ENCODE results near the gene XPC.
"Not testable (repeated sequence)": the region's sequence is repeated elsewhere in the genome, so short reads cannot be mapped to it uniquely, and the experiment has no call there.

XPC gene

GRCh38 chr3:14178247-14179113, at the start of gene XPC, which contains the start of gene LSM3:
Gene XPC (minus strand): TSS chr3:14178601. CDS start chr3:14178568, 33 bp downstream.
Gene LSM3 (plus strand): TSS chr3:14178817. CDS start chr3:14178861, 44 bp downstream.
- DNase-seq (ENCODE audit: low read depth in 1 of 2, low spot score in 1 of 2) = peak; percentile 95

DNA sequence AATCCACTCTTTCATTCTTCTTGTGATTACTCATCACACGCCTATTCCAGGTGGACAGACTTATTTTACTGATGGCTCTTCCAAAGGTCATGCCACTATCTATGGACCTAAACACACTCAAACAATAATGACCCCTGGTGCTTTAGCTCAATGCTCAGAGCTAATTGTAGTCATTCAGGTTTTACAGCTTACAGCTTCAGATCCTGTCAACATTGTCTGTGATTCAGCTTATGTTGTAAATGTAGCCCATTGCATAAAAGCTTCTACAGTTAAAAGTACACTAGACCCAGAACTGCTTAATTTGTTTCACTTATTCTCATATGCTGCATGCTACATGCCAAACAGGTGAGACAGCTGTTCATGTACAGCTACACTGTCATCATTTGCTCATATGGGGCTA, 49.5 kb upstream of the XPC start:
- DNase-seq (ENCODE audit: low read depth in 1 of 2, low spot score in 1 of 2) = no peak

- not testable (repeated sequence) for DNase-seq (ENCODE audit: low read depth in 1 of 2, low spot score in 1 of 2)
Measured at GRCh38 chr3:14226351-14226750, 48.0 kb upstream of the XPC start.

- no peak for DNase-seq (ENCODE audit: low read depth in 1 of 2, low spot score in 1 of 2)
Measured at GRCh38 chr3:14225421-14225820, 47.0 kb upstream of the XPC start.

- no peak for DNase-seq (ENCODE audit: low read depth in 1 of 2, low spot score in 1 of 2)
Measured at GRCh38 chr3:14224895-14225294, 46.5 kb upstream of the XPC start.

DNA sequence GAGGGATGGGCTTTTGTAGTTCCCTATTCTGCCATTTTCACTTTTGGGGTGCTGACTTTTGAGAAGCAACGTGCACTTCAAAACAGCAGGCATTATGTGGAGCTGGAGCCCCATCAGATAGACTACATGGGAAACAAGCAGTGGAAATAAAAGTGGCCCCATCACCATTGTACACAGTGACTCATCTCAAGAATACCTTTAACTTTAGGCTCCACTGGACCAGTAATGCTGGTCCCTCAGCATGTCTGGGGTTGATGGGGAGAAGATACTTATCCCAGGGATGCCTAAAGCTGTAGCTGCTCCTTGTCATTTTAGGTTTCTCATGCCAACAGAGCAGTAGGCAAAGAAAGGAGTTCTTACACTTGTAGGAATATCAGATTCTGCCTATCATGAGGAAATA, 45.2 kb upstream of the XPC start:
- no peak for DNase-seq (ENCODE audit: low read depth in 1 of 2, low spot score in 1 of 2)

- no peak for DNase-seq (ENCODE audit: low read depth in 1 of 2, low spot score in 1 of 2)
Measured at GRCh38 chr3:14222900-14223594, 44.6 kb upstream of the XPC start.

GRCh38 chr3:14222457-14222856, 44.1 kb upstream of the XPC start:
- DNase-seq (ENCODE audit: low read depth in 1 of 2, low spot score in 1 of 2) = no peak

DNA sequence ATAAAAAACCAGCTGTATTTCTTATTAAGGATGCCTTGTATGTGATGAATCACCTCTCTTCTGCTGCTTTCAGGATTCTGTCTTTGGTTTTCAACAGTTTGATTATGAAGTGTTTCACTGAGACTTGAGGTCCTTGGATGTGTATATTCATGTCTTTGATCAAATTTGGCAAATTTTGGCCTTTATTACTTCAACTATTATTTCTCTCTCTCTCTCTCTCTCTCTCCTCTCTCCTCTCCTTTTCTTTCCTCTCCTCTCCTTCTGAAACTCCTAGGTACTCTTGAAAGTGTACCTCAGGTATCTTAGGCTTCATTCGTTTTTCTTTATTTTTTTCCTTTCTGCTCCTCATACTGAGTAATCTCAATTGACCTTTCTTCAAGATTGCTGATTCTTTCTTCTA, 43.5 kb upstream of the XPC start:
- no peak for DNase-seq (ENCODE audit: low read depth in 1 of 2, low spot score in 1 of 2)

- DNase-seq (ENCODE audit: low read depth in 1 of 2, low spot score in 1 of 2) = no peak
Measured at GRCh38 chr3:14220933-14221332, 42.5 kb upstream of the XPC start.

DNA sequence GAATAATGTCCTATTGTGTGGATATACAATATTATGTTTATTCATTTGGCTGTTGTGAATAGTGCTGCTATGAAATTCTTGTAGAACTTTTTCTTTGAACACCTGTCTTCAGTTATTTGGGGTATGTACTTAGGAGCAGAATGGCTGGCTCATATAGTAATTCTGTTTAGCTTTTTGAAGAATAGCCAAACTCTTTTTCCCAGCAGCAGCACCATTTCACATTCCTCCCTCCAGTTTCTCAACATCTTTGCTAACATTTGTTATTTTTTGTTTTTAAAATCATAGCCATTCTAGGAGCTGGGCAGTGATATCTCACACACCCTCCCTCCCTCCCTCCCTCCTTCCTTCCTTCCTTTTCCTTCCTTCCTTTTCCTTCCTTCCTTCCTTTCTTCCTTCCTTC, 40.0 kb upstream of the XPC start:
- no peak for DNase-seq (ENCODE audit: low read depth in 1 of 2, low spot score in 1 of 2)

DNA sequence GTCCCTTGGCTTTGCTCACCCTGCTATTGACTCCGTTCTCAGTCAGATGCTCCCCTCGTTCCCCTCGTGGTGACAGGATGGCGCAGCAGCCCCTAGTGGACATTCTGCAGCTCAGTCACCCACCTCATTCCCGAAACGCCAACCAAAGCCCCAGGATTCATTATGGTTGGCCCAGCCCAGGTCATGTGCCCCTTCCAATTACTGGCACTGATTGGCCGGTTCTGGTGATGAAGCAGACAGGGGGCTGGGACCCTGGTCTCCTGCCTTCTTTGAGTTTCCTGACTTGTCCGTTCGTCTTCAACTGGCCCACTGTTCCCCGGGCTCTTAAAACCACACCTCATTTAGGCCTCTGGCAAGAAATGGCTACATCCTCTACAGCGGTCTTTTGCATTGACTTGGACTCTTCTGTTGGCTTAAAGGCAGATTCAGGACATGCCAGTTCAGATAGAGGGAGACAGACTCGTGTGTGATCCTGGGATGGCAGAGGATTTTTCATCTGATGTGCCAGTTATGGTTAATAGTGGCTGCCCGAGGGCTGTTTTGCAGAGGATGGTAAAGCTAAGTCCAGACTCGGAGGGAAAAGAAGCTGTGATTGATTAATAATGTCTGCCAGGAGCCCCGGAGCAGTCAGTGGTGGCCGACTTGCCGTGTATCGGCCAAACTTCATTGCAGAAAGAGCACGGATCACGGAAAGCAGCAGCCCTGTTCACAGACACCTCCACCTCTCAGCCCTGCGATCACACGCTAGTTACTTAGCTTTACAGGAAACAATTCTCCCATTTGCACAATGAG, 38.1 kb upstream of the XPC start:
- DNase-seq (ENCODE audit: low read depth in 1 of 2, low spot score in 1 of 2) = peak; percentile 25 to 30

DNA sequence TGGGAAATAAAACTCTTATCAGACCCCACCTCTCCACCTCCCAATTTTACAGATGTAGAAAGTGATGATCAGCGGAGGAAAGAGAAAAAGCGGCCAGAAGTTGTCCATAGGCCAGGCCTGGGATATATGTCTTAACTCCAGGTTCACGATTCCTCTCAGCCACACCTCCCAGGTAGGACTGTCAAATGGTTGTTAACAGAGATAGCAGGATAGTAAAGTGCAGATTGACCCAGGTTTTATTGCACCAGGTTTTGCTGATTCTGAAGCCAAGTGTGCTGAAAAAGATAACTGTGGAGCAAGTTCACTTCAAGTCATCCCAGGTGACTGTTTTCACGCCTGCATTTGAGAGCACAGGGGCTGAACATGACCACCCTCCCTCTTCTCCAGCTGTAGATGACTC, 36.4 kb upstream of the XPC start:
- DNase-seq (ENCODE audit: low read depth in 1 of 2, low spot score in 1 of 2) = no peak

GRCh38 chr3:14213066-14213774, 34.8 kb upstream of the XPC start:
- DNase-seq (ENCODE audit: low read depth in 1 of 2, low spot score in 1 of 2) = no peak

- DNase-seq (ENCODE audit: low read depth in 1 of 2, low spot score in 1 of 2) = no peak
Measured at GRCh38 chr3:14212032-14212431, 33.6 kb upstream of the XPC start.

- DNase-seq (ENCODE audit: low read depth in 1 of 2, low spot score in 1 of 2) = no peak
Measured at GRCh38 chr3:14211621-14212020, 33.2 kb upstream of the XPC start.

- DNase-seq (ENCODE audit: low read depth in 1 of 2, low spot score in 1 of 2) = no peak
Measured at GRCh38 chr3:14210843-14211594, 32.6 kb upstream of the XPC start.

DNA sequence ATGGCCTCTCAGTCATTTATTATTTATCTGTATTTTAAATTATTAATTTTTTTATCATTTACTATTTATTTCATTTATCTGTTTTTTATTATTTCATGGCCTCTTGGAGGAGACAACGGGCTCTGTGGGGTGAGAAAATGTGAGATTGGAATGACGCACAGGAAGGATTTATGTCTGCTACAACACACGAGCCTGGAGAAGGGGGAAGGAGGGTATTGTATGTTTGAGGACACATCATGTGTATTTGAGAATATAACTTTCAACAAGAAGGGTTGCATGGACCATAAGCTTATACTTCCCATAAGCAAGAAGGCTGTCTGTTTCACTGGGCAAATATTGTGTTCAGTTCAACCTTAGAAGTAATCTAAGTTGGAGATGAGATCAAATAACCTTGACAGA, 31.9 kb upstream of the XPC start:
- DNase-seq (ENCODE audit: low read depth in 1 of 2, low spot score in 1 of 2) = no peak

DNA sequence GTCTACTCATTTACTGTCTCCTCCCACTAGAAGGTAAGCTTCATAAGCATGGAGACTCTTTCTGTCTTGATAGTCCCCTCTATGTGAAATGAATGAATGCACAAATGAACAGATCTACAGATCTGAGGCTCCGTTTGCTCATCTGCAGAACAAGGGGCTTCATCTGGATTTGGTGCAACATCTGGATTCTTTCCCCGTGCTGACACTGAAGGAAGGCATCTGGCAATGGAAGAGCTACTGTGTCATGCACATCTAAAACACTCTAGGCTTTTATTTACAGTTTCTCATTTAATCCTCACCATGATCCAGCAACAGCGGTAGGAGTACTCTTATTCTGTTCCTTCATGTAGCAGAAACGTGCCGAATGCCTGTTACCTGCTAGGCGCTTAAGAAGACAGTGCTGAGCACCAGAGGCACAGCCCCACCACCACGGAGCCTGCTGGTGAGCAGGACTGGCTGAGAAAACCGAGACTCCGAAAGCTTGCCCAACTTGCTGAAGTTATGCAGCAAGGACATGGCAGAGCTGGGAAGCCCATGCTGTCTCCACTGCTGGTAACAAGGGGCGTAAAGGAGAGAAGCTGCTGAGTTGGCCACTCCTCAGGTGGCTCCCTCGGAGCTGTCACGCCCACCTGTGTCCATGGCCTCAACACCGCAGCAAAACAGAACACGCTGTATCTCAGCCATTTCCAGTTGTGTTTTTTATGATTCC, 31.3 kb upstream of the XPC start:
- no peak for DNase-seq (ENCODE audit: low read depth in 1 of 2, low spot score in 1 of 2)

DNA sequence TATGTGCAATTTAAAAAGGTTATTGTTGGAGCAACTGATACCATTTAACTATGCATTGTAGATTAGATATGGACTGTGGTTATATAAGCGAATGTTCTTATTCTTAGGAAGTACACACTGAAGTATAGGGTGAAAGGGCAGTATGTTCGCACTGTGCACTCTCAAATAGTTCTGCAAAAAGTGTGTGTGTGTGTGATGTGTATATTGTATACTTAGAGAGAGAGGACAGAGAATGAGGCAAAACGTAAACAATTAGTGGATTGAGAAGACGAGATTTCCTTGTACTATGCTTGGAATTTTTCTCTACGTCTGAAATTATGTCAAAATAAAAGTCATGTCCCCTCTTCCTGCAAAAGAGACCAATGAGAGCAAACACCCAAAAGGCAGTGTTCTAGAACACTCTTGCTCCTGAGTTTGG, 30.6 kb upstream of the XPC start:
- DNase-seq (ENCODE audit: low read depth in 1 of 2, low spot score in 1 of 2) = no peak

Data from activated T-helper 1 cell treated with anti-CD3 and anti-CD28 coated beads, Interleukin-2, amount 50 U/mL, for 16 hours (primary cell).